ENCODE measurements around the gene PHACTR1. TPM values are rescaled to one million over a fixed set of nuclear protein-coding genes. Genes with fewer than 3 reads are reported as not detected.

The PHACTR1 gene
- total RNA-seq, 4 donors from 2014 or later = 1.5 to 3.6 (median 2.5) TPM

- 60 to 67% methylated on average over 4 of the region's 4 CpGs for WGBS, 2 donors
- no peak overlapping the region for H3K4me3 ChIP-seq (ENCODE audit: low read depth, poor library complexity, severe bottlenecking)
- TF ChIP-seq CTCF (IDR thresholded peaks at IDR 0.05) (no peak), POLR2A (IDR thresholded peaks at IDR 0.05) (no peak)
- DNase-seq (ENCODE audit: low spot score in 2 of 2) = no peak
- intact Hi-C loops (cut with DNase I; ENCODE audit: low total_unique reads) = no loop called here
These were observed 230.7 kb downstream of the PHACTR1 start for GRCh38 chr6:12947151-12947871.

- TF ChIP-seq CTCF (IDR thresholded peaks at IDR 0.05) (no peak), POLR2A (IDR thresholded peaks at IDR 0.05) (no peak)
- H3K4me3 ChIP-seq (ENCODE audit: low read depth, poor library complexity, severe bottlenecking) = no peak overlapping the region
- no peak for DNase-seq (ENCODE audit: low spot score in 2 of 2)
- intact Hi-C loops (cut with DNase I; ENCODE audit: low total_unique reads) = no loop called here
- WGBS, 2 donors = 96 to 97% methylated on average over 1 of the region's 1 CpG
These were observed 231.4 kb downstream of the PHACTR1 start for GRCh38 chr6:12947967-12948366.

- H3K4me3 ChIP-seq (ENCODE audit: low read depth, poor library complexity, severe bottlenecking) = no peak overlapping the region
- no peak for DNase-seq (ENCODE audit: low spot score in 2 of 2)
- intact Hi-C loops (cut with DNase I; ENCODE audit: low total_unique reads) = no loop called here
- no peak for TF ChIP-seq POLR2A (IDR thresholded peaks at IDR 0.05)
- TF ChIP-seq CTCF (IDR thresholded peaks at IDR 0.05) = no peak
- 48 to 57% methylated on average over 5 of the region's 5 CpGs for WGBS, 2 donors
These were observed 234.4 kb downstream of the PHACTR1 start for GRCh38 chr6:12950976-12951375.

- DNase-seq (ENCODE audit: low spot score in 2 of 2) = no peak
- H3K4me3 ChIP-seq (ENCODE audit: low read depth, poor library complexity, severe bottlenecking) = no peak overlapping the region
- TF ChIP-seq CTCF (IDR thresholded peaks at IDR 0.05) (no peak), POLR2A (IDR thresholded peaks at IDR 0.05) (no peak)
- intact Hi-C loops (cut with DNase I; ENCODE audit: low total_unique reads) = no loop called here
These were observed 234.8 kb downstream of the PHACTR1 start for GRCh38 chr6:12951415-12951814.

GRCh38 chr6:12952318-12952717, 235.8 kb downstream of the PHACTR1 start:
- H3K4me3 ChIP-seq (ENCODE audit: low read depth, poor library complexity, severe bottlenecking) = no peak overlapping the region
- 61 to 71% methylated on average over 4 of the region's 4 CpGs for WGBS, 2 donors
- TF ChIP-seq CTCF (IDR thresholded peaks at IDR 0.05) = no peak
- TF ChIP-seq POLR2A (IDR thresholded peaks at IDR 0.05) = no peak
- intact Hi-C loops (cut with DNase I; ENCODE audit: low total_unique reads) = no loop called here
- DNase-seq (ENCODE audit: low spot score in 2 of 2) = no peak

GRCh38 chr6:12955956-12956355, 239.4 kb downstream of the PHACTR1 start:
- no peak for DNase-seq (ENCODE audit: low spot score in 2 of 2)
- H3K4me3 ChIP-seq (ENCODE audit: low read depth, poor library complexity, severe bottlenecking) = no peak overlapping the region
- intact Hi-C loops (cut with DNase I; ENCODE audit: low total_unique reads) = no loop called here
- TF ChIP-seq POLR2A (IDR thresholded peaks at IDR 0.05) (no peak), CTCF (IDR thresholded peaks at IDR 0.05) (no peak)
- WGBS, 2 donors = 82 to 92% methylated on average over 5 of the region's 5 CpGs

Data from lower leg skin (tissue), 4 donors.